DMS114 treated with DMSO at 0.1 percent for 48 hours (cell line): ENCODE measurements around the gene ANAPC5.

ENCODE experiments used
- DNase-seq: peaks from one replicate; lab custom pipeline; 2025; ENCODE audit not compliant: unreplicated experiment; lab: John Stamatoyannopoulos, UW

The ANAPC5 gene

GRCh38 chr12:121366063-121366459, 13.8 kb upstream of the ANAPC5 start:
- no peak for DNase-seq

DNA sequence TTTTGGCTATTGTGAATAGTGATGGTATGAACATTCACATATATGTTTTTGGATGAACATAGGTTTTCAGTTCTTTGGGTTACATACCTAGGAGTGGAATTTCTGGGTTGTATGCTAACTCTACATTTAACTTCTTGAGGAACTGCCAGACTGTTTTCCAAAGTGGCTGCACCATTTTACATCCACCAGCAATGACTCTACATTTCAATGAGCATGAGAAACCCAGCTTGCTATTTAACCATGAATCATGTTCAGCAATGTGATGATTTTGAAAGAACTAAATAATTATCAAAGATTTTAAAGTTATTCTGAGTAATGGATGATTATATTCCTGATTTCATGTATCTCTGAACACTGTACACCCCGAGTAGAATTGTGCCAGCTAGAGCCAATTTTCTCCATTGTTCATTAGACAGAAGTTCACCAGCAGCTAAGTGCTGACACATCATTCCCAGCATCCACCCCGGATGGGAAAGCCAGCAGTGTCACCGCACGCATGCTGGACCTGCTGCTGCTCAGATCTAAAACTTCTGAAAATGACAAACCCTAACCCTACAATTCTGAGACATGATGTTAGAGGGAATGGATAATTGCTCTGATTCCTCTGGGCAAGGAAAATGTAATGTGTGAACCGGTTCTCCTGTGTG, 13.3 kb upstream of the ANAPC5 start:
- DNase-seq = no peak

DNA sequence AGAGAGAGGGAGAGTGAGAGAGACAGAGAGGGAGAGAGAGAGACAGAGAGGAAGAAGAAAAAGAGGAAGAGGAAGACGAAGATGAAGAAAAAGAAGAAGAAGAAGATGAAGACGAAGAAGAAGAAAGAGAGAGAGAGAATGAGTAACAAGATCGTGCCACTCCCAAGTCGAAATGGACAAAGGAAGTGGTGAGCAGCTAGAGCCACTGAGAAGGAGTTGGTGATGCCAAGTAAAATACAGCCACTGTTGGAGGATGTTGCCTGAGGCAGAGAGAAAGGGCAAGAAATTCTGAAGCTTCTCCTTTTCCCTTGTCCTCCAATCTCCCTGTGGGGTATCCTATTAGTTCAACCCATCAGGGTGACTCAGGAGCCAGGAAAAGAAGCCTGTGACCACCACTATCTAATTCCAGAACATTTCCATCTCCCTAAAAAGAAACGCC, 12.5 kb upstream of the ANAPC5 start:
- DNase-seq = no peak

DNA sequence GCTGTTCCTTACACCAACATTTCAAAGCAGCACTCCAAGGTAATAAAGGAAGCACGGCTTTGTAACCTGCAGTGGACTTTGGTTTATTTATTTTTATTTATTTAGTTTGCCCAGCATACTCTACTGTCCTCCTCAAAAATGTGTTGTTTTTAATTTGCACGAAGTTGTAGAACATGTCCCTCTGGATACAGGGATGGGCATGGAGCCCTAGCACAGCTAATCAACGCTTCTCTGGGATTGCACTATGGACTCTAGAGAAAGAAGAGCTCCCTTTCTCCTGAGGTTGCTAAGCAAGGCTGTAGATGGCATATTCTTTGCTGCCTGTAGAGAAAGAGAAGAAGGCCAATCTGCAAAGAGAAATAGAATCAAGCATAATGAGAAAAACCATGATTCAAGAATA, 5.9 kb upstream of the ANAPC5 start:
- no peak for DNase-seq

DNA sequence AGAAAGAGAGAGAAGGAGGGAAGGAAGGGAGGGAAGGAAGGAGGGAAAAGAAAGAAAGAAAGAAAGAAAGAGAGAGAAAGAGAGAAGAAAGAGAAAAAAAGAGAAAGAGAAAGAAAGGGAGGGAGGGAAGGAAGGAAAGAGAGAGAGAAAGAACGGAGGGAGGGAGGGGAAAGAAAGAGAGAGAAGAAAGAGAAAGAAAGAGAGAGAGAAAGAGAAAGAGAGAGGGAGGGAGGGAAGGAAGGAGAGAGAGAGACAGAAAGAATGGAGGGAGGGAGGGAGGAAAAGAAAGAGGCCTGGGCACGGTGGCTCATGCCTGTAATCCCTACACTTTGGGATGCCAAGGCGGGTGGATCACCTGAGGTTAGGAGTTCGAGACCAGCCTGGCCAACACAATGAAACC, 5.1 kb upstream of the ANAPC5 start:
- no peak for DNase-seq

- no peak for DNase-seq
Measured at GRCh38 chr12:121356657-121357056, 4.4 kb upstream of the ANAPC5 start.

DNA sequence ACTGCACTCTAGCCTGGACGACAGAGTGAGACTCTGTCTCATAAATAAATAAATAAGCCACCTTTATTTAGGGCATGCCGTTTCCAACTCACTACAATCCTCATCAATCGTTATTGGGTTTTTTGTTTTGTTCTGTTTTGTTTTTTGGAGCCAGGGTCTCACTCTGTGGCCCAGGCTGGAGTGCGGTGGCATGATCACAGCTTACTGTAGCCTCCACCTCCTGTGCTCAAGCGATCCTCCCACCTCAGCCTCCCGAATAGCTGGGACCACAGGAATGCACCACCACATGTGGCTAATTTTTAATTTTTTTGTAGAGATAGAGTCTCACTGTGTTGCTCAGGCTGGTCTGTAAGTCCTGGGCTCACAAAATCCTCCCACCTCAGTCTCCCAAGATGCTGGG, 3.6 kb upstream of the ANAPC5 start:
- no peak for DNase-seq

GRCh38 chr12:121352682-121353018, 439 bp upstream of the ANAPC5 start:
- DNase-seq = no peak

GRCh38 chr12:121346747-121347146, 5.5 kb downstream of the ANAPC5 start:
- no peak for DNase-seq

GRCh38 chr12:121345151-121345815, 6.9 kb downstream of the ANAPC5 start:
- no peak for DNase-seq

DNA sequence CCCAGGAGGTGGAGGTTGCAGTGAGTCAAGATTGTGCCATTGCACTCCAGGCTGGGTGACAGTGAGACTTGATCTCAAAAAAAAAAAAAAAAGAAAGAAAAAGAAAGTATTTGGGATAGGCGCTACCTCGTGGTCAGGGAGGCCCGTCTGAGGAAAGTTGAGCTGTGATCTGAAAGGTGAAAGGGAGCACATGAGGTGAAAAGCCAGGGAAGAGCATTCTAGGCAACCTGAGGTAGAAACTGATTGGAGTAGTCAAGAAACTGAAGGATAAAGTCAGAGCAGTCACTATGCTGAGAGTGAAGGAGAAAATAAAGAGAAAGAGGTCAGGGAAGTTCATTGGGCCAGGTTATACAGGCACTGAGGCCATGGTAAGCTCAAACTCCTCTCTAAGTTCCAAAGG, 7.7 kb downstream of the ANAPC5 start:
- DNase-seq = no peak

GRCh38 chr12:121337416-121337815, 14.8 kb downstream of the ANAPC5 start:
- no peak for DNase-seq

GRCh38 chr12:121334513-121335343, 17.5 kb downstream of the ANAPC5 start:
- peak; percentile 81 for DNase-seq

- DNase-seq = no peak
Measured at GRCh38 chr12:121333747-121334146, 18.5 kb downstream of the ANAPC5 start.

DNA sequence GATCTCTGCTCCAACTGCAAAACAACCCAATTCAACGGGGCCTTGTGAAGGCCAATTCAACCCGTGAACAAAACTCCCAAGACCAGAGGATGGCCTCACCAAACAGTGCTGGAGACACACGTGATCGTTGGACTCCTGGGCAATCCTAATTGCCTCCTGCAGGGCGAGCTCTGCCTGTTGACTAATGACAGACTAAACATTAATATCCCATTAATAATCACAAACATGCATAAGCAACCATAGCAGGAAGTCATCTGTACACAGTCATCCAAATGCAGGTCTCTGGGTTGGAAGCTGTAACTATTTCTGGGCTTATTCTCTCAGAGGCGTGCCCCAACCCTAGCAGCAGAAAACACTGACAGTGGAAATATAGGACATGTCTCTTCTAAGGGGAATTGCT, 21.0 kb downstream of the ANAPC5 start:
- DNase-seq = no peak

DNA sequence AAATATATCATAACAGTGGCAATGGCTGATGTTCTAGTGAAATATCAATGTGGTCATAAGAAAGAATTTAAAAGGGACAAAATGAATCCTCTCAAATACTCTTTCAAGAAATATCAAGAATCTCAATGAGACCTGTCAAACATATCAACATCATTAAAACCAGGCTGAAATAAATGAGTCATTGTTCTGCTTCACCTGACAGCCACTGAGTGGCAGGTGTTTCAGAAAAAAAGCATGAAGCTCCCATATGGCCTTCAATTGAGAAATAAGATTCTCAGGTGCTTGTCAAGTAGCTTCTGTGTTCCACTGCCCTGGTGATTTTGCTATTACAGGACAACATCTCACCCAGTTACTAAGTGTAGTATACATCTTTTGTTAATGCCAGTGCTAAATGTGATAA, 21.5 kb downstream of the ANAPC5 start:
- DNase-seq = no peak

- DNase-seq = no peak
Measured at GRCh38 chr12:121330195-121330594, 22.0 kb downstream of the ANAPC5 start.

GRCh38 chr12:121328620-121329019, 23.6 kb downstream of the ANAPC5 start:
- no peak for DNase-seq

- DNase-seq = no peak
Measured at GRCh38 chr12:121326996-121327674, 25.1 kb downstream of the ANAPC5 start.

DNA sequence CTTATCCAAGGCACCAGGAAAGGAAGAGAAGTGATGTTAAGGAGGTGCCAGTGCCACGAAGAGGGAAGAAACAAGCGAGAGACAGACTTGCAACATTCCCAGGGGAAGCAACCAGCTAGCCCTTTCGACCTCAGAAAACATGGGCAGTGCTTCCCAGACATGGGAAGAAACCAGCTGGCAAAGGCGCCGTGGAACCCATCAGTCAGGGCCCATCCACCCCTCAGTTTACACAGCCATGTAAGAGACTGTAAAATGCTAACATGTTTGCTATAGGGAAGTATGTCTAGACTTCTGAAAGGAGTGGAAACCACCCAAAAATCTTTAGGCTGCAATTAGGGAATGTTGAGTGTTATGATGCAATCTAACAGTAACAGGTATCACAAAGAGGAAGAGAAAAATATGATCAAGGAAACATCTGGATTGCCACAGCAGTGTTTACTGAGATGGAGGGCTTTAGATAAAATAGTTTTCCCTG, 26.3 kb downstream of the ANAPC5 start:
- DNase-seq = no peak

DNA sequence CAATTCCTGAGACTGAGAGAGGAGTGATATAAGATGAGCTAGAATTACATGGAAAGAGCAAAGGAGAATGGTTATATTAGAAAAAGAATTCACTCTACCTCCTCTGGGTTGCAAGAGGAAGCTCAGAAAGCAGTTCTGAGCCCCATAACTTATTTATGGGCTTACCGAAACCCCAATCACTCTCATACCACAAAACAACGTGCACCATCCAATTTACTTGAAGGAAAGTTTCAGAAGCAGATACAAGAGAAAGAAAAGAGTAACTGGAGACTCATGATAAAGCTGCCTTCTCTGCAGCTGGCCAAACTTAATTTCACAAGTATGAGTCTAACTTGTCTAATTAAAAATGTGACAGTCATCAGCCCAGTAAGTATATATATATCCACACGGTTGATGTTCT, 28.3 kb downstream of the ANAPC5 start:
- no peak for DNase-seq
